Astrocyte (in vitro differentiated cells and primary cell): ENCODE results near the gene EPHB1. TPM values are rescaled to one million over a fixed set of nuclear protein-coding genes. Genes with fewer than 3 reads are reported as not detected.

Experiments
- DNase-seq: peaks from one replicate; pipeline ENCODE4 v3.0.0-alpha.2; 2010; ENCODE audit warnings: low read depth
- FAIRE-seq: peaks from 2 replicates; lab custom pipeline; 2011; peaks lifted over from hg19 to GRCh38; lab: Jason Lieb, UNC
- H2AFZ ChIP-seq: 2 replicates; pipeline ENCODE4 v1.6.0; 2012; ENCODE audit warnings: low read depth, low read length, inconsistent platforms
- H3K27ac ChIP-seq: 2 replicates; pipeline ENCODE4 v1.5.1; 2011; ENCODE audit warnings: low read depth, low read length, inconsistent platforms
- H3K27me3 ChIP-seq: 2 replicates; pipeline ENCODE4 v1.6.0; 2011; ENCODE audit warnings: low read length, inconsistent platforms; ENCODE audit not compliant: insufficient read depth
- H3K36me3 ChIP-seq: 2 replicates; pipeline ENCODE4 v1.5.1; 2011; ENCODE audit warnings: low read length, inconsistent platforms; ENCODE audit not compliant: insufficient read depth
- H3K4me1 ChIP-seq: 2 replicates; pipeline ENCODE4 v1.5.1; 2011; ENCODE audit warnings: low read length, inconsistent platforms; ENCODE audit not compliant: insufficient read depth
- H3K4me2 ChIP-seq: 2 replicates; pipeline ENCODE4 v1.6.0; 2012; ENCODE audit warnings: low read length, inconsistent platforms
- H3K4me3 ChIP-seq: 2 replicates; pipeline ENCODE4 v1.5.1; 2011; ENCODE audit warnings: low read depth, mild to moderate bottlenecking, low read length, inconsistent platforms; ENCODE audit not compliant: insufficient read depth
- H3K79me2 ChIP-seq: 2 replicates; pipeline ENCODE4 v1.6.0; 2012; ENCODE audit warnings: mild to moderate bottlenecking, low read length, inconsistent platforms; ENCODE audit not compliant: insufficient read depth
- H3K9ac ChIP-seq: 2 replicates; pipeline ENCODE4 v1.6.0; 2012; ENCODE audit warnings: mild to moderate bottlenecking, low read length, inconsistent platforms
- H3K9me3 ChIP-seq: 2 replicates; pipeline ENCODE4 v1.5.1; 2012; ENCODE audit warnings: low read depth, mild to moderate bottlenecking, low read length, inconsistent platforms; ENCODE audit not compliant: insufficient read depth
- H4K20me1 ChIP-seq: 2 replicates; pipeline ENCODE4 v1.6.0; 2012; ENCODE audit warnings: low read length, inconsistent platforms; ENCODE audit not compliant: insufficient read depth
- H3K27ac Mint-ChIP-seq: one replicate; pipeline ENCODE4 v1.8.0; 2021; ENCODE audit warnings: mild to moderate bottlenecking, mixed read lengths; ENCODE audit not compliant: unreplicated experiment
- H3K27me3 Mint-ChIP-seq: one replicate; pipeline ENCODE4 v1.8.0; 2021; ENCODE audit warnings: low read depth, mixed read lengths; ENCODE audit not compliant: unreplicated experiment
- H3K36me3 Mint-ChIP-seq: one replicate; pipeline ENCODE4 v1.8.0; 2021; ENCODE audit warnings: low read depth, mixed read lengths; ENCODE audit not compliant: unreplicated experiment
- H3K4me1 Mint-ChIP-seq: one replicate; pipeline ENCODE4 v1.8.0; 2021; ENCODE audit warnings: low read depth, mixed read lengths; ENCODE audit not compliant: unreplicated experiment
- H3K4me3 Mint-ChIP-seq: one replicate; pipeline ENCODE4 v1.8.0; 2021; ENCODE audit warnings: mild to moderate bottlenecking, moderate library complexity, mixed read lengths; ENCODE audit not compliant: unreplicated experiment
- H3K9me3 Mint-ChIP-seq: one replicate; pipeline ENCODE4 v1.8.0; 2021; ENCODE audit warnings: mild to moderate bottlenecking, mixed read lengths; ENCODE audit not compliant: unreplicated experiment
- CTCF ChIP-seq: IDR thresholded peaks from 2 replicates; pipeline ENCODE4 v1.5.1; 2011; ENCODE audit warnings: low read depth, mild to moderate bottlenecking, inconsistent platforms, low read length, moderate library complexity; ENCODE audit not compliant: insufficient read depth
- EZH2 ChIP-seq: IDR thresholded peaks from 2 replicates; pipeline ENCODE4 v1.6.1; 2012; ENCODE audit warnings: mild to moderate bottlenecking, low read length, inconsistent platforms; ENCODE audit not compliant: insufficient read depth
- total RNA-seq: library from RNA; stranded (reverse); gene quantifications from 2 replicates; pipeline ENCODE4 v1.2.1, GENCODE V29; 2021

The EPHB1 gene
- total RNA-seq, 1 donor from 2014 or later = 4.1 TPM

DNA sequence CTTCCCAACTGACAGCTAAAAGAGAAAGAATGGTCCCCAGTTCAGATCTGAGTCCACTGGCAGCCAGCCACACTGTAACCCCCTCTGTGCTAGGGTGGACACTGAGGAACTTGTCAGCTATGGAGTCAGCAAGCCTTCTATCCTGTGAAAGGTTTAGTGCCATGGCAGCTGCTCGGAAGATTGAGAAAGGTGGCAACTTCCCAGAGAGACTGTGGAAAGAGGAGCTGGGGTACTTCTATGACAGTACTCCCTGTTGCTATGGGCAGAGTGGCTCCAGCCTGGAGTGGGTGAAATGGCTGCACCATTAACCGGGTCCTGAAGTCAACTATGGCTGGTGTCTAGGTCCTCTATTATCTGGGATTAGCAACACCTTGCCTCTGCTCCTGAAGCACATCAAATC lies 447.2 kb downstream of the EPHB1 start:
- H3K9me3 Mint-ChIP-seq = no peaks in the 10 kb centered on the region
- Histone ChIP-seq H3K79me2 (no peaks in the 10 kb centered on the region), H3K9me3 (no peaks in the 10 kb centered on the region), H2AFZ (no peak overlapping the region), H3K9ac (no peak overlapping the region), H3K27ac (no peak overlapping the region), H3K4me3 (no peak overlapping the region), H3K36me3 (no peaks in the 10 kb centered on the region), H4K20me1 (no peaks in the 10 kb centered on the region), H3K4me1 (no peaks in the 10 kb centered on the region), H3K4me2 (no peak overlapping the region), H3K27me3 (no peaks in the 10 kb centered on the region)
- H3K27ac Mint-ChIP-seq = no peak overlapping the region
- TF ChIP-seq CTCF (no peak), EZH2 (no peak)
- peaks cover 41% of the 10 kb centered on the region for H3K27me3 Mint-ChIP-seq
- no peak overlapping the region for H3K4me3 Mint-ChIP-seq
- DNase-seq = no peak
- H3K36me3 Mint-ChIP-seq = no peaks in the 10 kb centered on the region
- FAIRE-seq = no peak
- H3K4me1 Mint-ChIP-seq = no peaks in the 10 kb centered on the region

- no peak overlapping the region for H3K4me2 ChIP-seq
- TF ChIP-seq EZH2 = no peak
- H3K27ac Mint-ChIP-seq = no peak overlapping the region
- no peak overlapping the region for H3K27ac ChIP-seq
- no peak overlapping the region for H2AFZ ChIP-seq
- DNase-seq (no peak), FAIRE-seq (no peak)
- no peaks in the 10 kb centered on the region for H3K9me3 ChIP-seq
- H3K27me3 ChIP-seq = no peaks in the 10 kb centered on the region
- no peaks in the 10 kb centered on the region for H3K4me1 Mint-ChIP-seq
- H3K36me3 Mint-ChIP-seq = no peaks in the 10 kb centered on the region
- H3K36me3 ChIP-seq = no peaks in the 10 kb centered on the region
- no peaks in the 10 kb centered on the region for H4K20me1 ChIP-seq
- no peaks in the 10 kb centered on the region for H3K9me3 Mint-ChIP-seq
- H3K4me3 Mint-ChIP-seq = no peak overlapping the region
- H3K79me2 ChIP-seq = no peaks in the 10 kb centered on the region
- H3K4me1 ChIP-seq = no peaks in the 10 kb centered on the region
- peaks cover 32% of the 10 kb centered on the region for H3K27me3 Mint-ChIP-seq
- H3K4me3 ChIP-seq = no peak overlapping the region
- H3K9ac ChIP-seq = no peak overlapping the region
Measured at GRCh38 chr3:135243616-135244015, 448.6 kb downstream of the EPHB1 start.

DNA sequence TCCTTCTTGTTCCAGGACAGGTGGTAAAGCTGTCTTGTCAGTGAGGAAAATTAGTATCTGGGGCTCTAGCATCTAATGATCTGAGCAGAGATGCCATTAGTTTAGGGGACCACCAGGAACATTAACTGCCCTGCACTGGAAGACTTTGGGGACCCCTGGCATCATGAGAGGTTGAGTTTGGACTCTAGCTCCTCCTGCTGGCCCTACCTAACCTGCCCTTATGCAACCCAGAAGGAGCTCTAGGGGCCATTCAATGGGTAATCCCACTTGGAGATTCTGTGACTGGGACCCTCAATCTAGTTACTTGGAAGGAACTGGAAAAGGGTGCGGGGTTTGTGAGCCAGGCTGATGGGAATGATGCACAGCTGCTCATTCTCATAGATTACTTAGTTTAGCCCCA lies 451.0 kb downstream of the EPHB1 start:
- H3K79me2 ChIP-seq = no peaks in the 10 kb centered on the region
- H3K4me3 ChIP-seq = no peak overlapping the region
- Mint-ChIP-seq H3K9me3 (no peaks in the 10 kb centered on the region), H3K4me1 (no peaks in the 10 kb centered on the region), H3K36me3 (no peaks in the 10 kb centered on the region), H3K27me3 (peaks cover 23% of the 10 kb centered on the region), H3K4me3 (no peak overlapping the region), H3K27ac (no peak overlapping the region)
- no peak for DNase-seq
- H3K27ac ChIP-seq = no peak overlapping the region
- TF ChIP-seq EZH2 (no peak), CTCF (no peak)
- no peaks in the 10 kb centered on the region for H3K27me3 ChIP-seq
- no peaks in the 10 kb centered on the region for H3K9me3 ChIP-seq
- H3K9ac ChIP-seq = no peak overlapping the region
- no peaks in the 10 kb centered on the region for H3K4me1 ChIP-seq
- H4K20me1 ChIP-seq = no peaks in the 10 kb centered on the region
- H2AFZ ChIP-seq = no peak overlapping the region
- H3K36me3 ChIP-seq = no peaks in the 10 kb centered on the region
- FAIRE-seq = no peak
- H3K4me2 ChIP-seq = no peak overlapping the region
